NK-92 (cell line): ENCODE results near the gene HS6ST1.

Experiments used
- DNase-seq: peaks from one replicate; lab custom pipeline; 2025; ENCODE audit not compliant: unreplicated experiment; lab: John Stamatoyannopoulos, UW

The HS6ST1 gene

DNA sequence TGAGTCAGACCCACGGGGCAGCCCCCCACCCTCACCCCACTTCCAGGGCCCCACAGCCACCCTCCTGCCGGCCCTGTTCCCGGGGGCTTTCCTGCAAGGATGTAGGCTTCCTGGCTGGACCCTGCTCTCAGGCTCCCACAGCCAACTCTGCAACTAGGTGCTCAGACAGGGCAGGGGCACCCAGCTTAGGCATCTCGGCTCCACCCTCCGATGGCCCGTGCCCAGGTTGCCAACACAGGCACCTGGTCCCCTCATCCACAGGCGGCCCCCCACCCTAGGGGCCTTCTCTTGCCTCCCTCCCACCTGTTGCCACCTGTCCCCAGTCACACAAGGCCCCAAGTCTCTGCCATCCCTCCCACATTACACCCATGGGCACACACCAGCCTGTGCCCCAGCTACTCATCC lies 34.6 kb downstream of the HS6ST1 start:
- DNase-seq = no peak

DNA sequence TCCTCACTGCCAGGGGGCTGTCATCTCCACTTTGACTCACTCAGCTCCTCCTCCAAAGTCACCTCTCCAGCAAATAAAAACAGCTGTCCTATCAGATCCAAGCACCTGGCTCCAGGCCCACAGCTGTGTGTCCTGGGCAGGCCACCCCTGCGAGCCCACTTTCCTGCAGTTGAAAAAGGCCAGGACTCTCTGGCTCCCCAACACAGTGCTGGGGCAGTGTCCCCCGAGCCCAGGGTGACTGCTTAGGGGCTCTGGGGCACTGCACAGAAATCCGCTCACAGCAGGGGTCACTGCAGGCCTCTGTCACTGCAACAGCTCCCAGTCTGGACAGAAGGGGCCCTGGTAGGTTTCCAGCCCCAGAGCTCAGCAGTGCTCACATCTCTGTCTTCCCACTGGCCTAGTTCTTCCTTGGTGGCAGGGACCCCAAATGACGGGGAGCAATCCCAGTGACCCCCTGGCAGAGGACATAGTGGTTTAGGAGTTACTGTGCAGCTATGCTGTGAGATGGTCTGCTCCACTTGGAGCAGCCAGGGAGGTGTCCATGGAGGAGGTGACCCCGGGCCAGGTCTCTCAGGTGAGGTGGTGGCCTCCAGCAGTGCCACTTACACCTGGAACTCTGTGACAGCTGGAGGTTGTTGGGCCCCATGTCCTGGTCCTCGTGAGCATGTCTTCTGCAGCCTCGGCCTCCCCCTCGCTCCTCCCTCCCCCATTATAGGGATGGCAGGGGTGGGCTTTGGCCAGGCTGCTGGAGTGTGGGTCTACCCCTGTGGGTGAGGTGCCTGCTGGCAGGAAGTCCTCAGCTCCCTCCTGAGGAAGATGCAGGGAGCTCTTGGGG lies 35.5 kb downstream of the HS6ST1 start:
- DNase-seq = no peak

DNA sequence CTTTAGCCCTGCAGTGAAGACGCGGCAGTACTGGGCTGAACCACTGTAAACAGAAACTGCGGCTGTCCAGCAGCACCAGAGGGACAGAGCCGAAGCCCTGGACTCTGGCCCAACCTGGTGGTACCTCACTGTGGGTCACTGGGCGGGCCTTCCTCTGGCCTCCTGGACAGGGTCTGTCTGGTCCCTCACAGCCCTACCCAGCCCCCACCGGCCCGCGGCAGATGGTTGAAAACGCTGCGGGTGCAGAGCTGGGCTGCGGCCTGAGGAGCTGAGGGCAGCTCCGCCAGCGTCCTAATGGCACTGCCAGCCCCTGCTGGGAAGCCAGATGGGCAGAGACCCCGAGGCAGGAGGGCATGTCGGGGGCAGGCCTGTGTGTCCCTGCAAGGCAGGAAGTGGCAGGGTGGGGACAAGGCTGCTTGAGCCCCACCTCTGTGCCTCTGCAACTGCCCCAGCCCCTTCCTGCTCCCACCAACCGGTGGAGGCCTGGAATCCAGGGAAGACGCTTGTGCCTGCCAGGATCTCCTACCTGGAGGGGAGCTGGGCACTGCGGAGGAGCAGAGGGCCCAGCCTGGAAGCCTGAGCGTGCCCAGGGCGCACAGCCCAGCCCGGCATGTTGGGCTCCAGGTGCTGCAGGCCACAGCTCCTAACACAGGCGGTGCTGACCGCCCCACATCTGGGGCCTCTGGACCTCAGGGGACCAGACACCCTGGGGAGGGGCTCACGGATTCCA lies 36.3 kb downstream of the HS6ST1 start:
- no peak for DNase-seq

DNA sequence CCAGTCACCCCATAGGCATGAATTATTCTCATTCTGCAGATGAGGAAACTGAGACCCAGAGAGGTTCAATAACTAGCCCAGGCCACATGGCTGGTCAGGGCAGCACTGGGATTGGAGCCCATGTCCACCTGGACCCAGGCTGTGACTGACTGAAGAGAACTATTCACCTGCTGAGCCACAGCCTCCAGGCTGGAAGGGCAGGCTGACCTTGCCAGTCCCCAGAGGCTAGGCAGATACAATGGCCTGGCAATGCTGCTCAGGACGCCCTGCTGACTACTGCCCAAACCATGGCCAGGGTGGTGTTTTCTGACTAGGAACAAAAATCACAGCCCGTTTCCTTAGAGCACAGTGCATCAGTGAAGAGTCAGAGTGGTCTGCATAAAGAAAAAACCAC lies 36.8 kb downstream of the HS6ST1 start:
- no peak for DNase-seq

DNA sequence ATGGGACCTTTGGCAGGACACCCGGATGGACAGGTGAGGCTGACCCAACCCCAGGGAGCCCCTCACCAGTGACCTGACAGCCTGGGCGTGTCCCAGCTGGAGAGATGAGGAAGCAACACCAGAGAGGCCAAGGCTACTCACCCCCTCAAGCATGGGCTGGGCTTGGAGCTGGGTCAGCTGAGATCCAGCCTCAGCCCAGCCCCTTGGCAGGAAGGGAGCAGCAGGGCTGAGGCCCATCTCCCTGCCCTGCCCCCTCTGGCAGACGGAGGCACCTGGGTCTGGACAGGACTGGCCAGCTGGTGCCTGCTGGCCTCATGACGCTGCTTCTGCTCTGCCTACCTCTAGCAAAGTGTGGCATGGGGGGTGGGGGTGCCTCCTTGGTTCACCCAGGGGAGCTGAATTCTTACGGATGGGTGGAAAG lies 37.8 kb downstream of the HS6ST1 start:
- DNase-seq = no peak

DNA sequence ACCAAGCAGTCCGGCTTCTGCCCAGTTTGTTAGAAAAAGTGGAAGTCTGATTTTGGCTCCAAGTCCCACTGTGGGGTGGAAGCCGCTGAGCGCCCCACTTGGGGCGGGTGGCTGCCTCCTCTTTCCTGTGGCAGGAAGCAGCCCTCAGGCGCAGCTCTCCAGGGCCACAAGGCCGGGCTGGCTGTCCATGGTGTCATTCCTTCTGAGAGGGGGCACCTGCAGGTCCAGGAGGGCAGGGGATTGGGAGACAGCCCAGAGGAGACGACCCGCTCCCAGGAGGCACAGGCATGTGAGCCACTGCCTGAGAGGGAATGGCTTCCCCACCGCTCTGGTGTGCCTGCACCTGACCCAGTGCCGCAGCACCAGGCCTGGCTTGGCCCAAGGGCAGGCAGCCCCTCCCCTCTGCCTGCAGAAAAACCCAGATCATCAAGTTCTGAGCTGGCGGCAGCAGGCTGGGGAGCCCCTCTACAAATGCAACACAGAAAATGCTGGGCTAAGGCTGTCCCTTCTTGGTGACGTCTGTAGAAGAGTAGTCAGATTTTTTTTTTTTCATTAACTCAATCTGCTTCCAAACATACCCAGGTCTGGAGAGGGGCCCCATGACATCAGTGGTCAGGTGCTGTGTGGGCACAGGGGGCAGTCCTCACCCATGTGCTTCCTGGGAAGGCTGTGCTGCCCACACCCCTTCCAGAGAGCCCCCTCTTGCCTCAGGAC lies 38.4 kb downstream of the HS6ST1 start:
- DNase-seq = no peak

DNA sequence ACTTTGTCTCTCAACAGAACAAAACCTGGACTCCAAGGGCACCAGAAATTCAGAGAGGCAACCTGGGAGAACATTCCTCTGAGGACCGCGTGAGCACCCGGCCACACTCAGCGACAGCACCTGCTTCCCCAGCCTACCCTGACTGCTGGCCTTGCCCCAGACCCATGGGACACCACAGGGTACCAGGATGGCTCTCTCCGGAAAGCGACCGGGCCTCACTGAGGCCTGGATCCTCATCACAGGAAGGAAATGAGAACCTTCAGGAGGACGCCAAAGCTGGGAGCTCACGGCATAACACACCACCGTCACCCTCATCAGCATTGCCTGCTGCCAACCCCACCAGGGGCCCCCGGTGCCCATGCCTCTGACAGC lies 38.9 kb downstream of the HS6ST1 start:
- no peak for DNase-seq

DNA sequence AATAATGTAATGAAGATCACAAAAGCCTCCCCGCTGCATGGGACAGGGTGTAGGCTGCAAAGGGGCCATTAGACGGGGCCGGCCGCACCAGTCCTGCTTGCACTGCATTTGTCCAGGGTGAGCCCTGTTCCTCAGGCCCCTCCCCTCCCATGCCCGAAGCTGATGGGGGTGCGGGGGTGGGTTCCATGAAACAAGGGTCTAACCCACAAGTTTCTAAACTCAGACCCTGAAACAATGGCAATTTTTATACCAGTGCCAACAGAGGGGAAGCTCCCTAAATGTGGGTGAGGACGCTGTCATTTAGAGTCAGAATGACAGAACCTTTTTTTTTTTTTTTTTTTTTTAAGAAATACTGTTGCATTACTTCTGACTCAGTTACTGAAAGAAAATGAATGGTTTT lies 39.7 kb downstream of the HS6ST1 start:
- no peak for DNase-seq

DNA sequence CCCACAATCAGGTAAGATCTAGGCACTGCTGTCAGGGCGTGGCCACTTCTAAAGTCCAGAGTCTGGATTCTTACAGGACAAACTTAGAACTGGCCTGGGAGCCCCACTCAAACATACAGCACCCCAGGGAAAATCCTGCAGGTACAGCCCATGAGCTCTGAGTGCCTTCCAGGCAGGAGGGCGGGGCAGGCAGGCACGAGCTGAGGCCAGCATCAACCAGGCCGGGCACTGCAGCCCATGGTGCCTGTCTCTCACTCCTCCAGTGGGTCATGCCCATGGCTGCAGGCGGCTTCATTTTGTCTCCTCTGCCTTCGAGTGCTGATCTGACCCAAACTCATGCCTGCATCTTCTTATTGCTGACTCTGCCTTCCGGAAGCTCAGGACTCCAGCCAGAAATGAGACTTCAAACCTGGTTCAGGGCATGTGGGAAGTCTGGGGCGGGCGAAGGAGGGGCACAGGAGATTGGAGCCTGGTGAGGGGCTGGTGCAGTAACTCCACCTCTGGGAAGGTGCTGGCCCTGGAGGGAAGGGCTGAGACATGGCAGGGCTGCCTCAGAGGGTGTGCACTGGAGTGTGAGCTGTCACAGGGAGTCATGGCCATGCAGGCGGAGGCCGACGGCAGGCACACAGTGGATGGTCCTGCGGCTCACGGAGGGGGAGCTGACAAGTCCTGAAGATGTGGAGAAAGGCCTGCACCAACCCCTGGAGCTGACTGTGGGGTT lies 40.5 kb downstream of the HS6ST1 start:
- no peak for DNase-seq

DNA sequence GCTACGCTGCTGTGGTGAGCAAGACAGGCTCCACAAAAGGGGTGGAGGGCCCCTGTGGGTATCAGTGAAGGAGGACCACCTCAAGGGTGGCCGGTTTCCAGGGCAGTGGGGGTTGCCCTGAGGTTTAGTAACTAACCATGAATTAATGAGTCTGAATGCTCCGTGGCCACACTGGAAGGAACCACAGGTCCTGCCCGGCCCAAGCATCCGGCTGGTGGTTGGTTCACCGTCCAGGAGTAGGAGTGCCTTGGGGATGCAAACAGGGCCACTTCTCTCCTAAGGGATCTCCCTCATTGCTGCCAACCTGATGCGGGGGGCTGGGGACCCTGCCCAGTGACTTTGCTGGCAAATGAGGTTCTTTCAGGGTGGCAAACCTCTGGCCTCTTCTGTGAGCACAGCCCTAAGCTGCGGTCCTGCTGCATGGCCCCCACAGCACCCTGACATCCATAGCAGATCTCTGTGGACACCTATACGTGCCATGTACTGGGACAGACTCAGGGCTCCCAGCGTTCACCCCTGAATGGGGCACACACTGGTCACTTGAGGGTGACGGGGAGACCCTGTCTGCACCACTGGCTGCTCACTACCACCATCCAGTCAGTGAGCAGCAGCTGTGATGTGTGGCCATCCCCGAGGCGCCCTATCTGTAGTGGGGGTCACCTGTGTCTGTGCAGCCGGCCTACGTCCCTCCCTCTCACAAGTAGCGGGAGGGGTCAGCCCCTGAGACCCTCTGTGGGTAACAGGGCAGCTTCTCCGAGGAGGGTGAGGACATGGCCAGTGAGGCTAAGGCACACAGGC lies 41.6 kb downstream of the HS6ST1 start:
- no peak for DNase-seq

DNA sequence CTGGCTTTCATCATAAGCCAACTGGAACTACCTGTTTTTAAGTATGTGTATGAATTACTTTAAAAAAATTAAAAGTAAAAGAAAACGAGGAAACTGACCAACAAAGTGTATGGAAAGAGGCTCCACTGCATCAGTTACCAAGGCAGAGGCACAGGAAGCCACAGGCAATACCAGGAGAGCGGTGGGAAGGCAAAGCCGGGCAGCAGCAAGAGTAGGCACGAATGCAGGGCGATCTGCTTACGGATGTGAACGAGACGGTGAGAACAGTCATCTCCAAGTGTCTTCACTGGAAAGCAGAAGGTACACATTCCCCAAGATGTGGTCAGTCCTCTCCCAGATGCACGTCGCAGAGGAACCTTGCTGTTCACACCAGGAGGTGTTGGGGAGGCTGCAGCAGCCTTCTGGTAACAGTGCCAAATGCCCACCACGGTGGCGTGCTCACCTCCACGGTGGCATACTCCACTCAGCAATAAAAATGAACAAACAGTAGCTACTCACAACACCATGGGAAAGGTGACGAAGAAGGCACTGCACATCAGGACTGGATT lies 43.1 kb downstream of the HS6ST1 start:
- DNase-seq = no peak

DNA sequence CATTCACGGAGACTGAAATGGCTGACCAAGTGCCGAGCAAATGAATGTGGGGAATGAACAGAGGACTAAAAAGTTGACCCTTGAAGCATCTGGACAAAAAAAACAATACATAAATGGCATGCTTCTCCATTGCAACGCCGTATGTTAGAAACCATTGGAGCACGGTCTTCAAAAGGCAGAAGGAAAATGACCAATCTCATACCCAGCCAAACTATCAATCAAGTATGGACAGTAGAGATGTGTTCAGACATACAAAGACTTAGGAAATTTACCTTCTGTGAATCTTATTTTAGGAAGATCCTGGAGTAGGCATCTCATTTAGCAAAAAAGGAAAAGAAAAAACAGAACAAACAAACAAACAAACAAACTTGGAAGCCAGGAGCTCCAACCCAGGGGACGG lies 44.5 kb downstream of the HS6ST1 start:
- no peak for DNase-seq

DNA sequence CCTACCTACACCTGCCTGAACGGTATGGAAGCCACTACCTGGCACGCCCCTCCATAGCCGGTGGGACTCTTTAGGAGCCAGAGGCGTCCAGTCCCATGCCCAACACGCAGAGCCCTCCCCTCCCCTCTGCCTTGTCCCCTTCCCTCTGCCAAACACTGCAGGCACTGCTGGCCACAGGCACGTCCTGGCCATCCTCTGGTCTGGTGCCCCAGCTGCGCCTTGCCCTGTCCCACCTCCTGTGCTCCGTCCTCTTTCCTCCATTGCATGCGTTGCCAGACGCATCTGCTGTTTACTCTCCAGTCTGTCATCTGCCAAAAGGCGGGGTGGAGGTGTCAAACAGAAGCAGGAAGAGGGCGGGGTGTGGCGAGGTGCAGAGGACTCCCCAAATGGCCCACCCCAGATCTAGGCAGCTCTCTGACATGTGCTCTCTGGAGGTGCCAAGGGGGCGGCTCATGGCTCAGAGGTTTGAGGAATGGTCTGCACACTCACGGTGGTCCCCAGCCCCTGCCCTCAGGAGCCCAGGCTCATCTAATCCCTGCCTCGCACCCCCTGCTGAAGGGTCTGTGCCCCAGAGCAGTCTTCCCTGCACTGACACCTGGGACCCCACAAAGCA lies 45.1 kb downstream of the HS6ST1 start:
- no peak for DNase-seq

DNA sequence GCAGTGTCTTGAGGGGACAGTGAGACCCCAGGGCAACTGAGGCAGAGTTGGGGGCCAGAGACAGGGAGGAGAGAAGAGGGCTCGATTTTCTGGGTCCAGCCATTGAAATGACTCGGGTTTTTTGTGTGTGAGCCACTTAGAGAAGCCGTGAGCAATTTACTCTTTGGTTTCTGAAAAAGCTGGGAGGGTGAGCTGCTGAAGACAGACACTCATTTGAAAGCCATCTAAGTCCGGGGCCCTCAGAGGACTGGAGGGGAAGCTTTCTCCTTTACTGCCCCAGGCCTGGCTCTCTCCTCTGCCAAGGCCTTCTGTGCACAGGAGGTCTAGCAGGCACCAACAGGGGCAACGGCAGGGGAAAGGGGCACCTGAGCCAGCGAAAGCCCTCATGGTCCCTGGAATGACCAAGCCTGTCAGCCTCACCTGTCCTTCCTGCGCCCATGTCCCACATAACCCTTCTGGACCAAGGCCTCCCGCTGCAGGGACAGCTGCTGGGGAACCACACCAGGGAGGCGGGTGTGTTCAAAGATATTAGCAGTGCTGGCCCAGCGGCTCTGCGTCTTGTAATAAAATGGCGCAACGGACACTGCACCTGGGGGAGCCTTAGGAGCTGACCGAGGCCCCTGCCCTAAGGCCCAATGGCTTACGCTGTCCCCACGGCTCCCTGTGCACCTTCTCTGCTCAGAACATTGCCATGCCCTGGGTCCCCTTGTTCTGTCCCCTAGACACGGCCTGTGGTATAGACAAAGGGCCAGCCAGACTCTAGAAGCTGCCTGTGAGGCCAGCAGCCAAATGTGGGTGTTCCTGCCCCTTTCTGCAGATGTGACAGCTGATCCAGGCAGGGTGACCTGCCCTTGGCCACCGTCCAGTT lies 45.8 kb downstream of the HS6ST1 start:
- DNase-seq = no peak

DNA sequence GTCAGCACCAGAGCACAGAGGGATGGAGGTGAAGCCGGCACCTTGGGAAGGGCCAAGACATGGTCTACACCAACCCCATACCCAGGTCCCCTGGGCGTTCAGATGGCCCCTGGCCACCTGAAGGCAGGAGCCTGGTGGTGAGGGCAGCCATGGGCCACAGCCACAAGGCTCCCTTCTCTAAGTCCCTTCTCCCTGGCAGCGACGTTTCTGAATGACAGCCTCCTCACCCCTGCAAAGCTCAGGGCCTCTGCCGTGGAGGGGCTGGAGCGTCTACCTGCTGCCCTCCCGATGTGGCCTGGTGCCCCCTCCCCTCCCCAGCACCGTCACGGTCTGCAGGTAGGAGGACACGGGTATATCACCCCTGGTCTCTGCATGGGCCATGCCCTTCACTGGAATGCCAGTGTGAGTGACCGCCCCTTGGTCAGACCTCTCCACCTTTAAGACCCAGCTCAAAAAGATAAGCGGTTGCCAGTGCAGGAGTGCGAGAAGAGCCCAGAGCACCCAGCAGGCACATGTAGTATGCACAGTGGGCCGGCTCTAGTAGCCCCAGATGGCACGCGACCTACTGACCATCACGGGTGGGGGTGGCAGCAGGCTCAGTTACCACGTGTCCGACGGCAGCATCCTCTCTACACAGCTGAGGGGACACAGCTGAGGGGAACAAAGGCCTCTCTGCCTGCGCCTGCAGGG lies 46.6 kb downstream of the HS6ST1 start:
- no peak for DNase-seq

DNA sequence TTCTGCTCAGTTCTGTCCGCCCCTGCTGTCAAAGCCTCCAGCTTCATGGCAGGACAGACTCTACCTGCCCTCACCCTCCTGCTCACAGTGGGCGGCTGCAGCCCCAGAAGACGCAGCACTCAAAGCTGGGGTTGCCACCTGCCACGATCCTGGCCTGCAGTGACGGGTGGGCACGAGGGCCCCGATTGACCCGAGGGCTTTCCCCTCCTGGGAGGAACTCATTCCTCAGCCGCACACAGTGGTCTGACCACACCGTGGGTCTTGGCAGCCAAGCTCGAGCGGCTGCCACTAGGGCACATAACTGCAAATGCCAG lies 47.1 kb downstream of the HS6ST1 start:
- no peak for DNase-seq

DNA sequence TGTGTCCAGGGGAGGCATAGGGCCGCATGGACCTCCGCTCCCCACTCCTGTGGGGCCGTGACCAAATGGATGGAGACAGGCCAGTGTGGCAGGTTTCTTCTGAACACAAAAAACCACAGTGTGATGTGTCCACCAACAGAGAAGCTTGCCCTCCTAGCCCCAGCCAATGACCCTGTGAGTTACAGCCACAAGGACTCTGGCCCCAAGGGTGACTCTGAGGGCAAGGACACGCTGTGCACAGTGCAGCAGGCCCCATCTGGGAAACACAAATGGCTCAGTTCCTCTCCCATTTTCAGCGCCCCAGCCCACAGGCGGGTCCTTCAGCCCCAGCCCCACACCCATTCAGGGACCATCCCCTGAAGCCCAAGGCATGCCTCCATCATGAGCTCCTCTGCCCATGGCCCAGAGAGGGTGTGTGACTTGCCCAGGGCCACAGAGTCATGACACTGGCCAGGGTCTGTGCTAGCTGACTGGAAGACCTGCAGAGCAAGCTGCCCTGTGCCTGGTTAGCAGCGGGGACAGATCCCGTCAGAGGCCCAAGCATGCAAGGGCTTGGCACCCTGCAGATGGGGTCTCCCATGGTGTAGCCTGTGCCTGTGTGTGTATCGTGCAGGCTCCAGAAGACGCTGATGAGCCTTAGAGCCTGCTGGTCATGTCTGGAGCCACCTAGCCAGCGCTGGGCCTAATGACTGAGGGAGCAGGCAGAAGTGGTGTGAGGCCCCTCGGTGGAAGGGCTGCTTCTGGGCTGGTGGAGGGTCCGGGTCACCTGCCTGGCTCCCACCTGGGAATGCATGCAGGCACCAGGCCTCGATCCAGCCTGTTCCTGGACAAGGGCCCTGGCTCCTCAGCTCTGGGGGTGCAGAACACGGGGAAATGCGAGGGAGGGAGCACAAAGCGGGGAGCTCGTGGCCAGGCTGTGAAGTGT lies 47.7 kb downstream of the HS6ST1 start:
- no peak for DNase-seq
